Mesendoderm (in vitro differentiated cells): ENCODE measurements around the gene SCFD1.
"Not testable (repeated sequence)": the region's sequence is repeated elsewhere in the genome, so short reads cannot be mapped to it uniquely, and the experiment has no call there.

ENCODE experiments used
- DNase-seq: peaks from one replicate; pipeline ENCODE4 v3.0.0; 2013
- H2AK5ac ChIP-seq: 2 replicates; pipeline ENCODE4 v1.6.1; 2013; ENCODE audit warnings: low read length, inconsistent platforms
- H2BK120ac ChIP-seq: 2 replicates; pipeline ENCODE4 v1.6.1; 2013; ENCODE audit warnings: low read depth, mild to moderate bottlenecking, low read length, moderate library complexity, mixed read lengths
- H2BK15ac ChIP-seq: replicated peaks from 2 replicates; pipeline ENCODE4 v1.6.1; 2013; ENCODE audit warnings: low read depth, mild to moderate bottlenecking, moderate library complexity
- H2BK5ac ChIP-seq: 2 replicates; pipeline ENCODE4 v1.6.1; 2013; ENCODE audit warnings: low read length, inconsistent platforms
- H3K18ac ChIP-seq: 2 replicates; pipeline ENCODE4 v1.6.1; 2013; ENCODE audit warnings: mild to moderate bottlenecking, low read length, mixed read lengths
- H3K23ac ChIP-seq: one replicate; pipeline ENCODE4 v1.6.1; 2013; ENCODE audit warnings: low read length
- H3K27ac ChIP-seq: 2 replicates; pipeline ENCODE4 v1.5.1; 2013; ENCODE audit warnings: low read depth, mild to moderate bottlenecking, inconsistent platforms, low read length, moderate library complexity
- H3K27me3 ChIP-seq: 2 replicates; pipeline ENCODE4 v1.6.1; 2013; ENCODE audit warnings: low read length, control low read depth, mild to moderate bottlenecking, inconsistent platforms; ENCODE audit not compliant: insufficient read depth, poor library complexity
- H3K36me3 ChIP-seq: 2 replicates; pipeline ENCODE4 v1.6.1; 2013; ENCODE audit warnings: low read length, inconsistent platforms; ENCODE audit not compliant: control insufficient read depth, insufficient read depth
- H3K4ac ChIP-seq: one replicate; pipeline ENCODE4 v1.6.1; 2013; ENCODE audit warnings: low read depth, mild to moderate bottlenecking, low read length, moderate library complexity
- H3K4me1 ChIP-seq: 2 replicates; pipeline ENCODE4 v1.6.1; 2013; ENCODE audit warnings: low read depth, low read length, inconsistent platforms; ENCODE audit not compliant: control insufficient read depth
- H3K4me2 ChIP-seq: 2 replicates; pipeline ENCODE4 v1.6.1; 2013; ENCODE audit warnings: low read length
- H3K4me3 ChIP-seq: 2 replicates; pipeline ENCODE4 v1.5.1; 2013; ENCODE audit warnings: mild to moderate bottlenecking, low read length
- H3K56ac ChIP-seq: one replicate; pipeline ENCODE4 v1.6.1; 2013; ENCODE audit warnings: low read length
- H3K79me1 ChIP-seq: 2 replicates; pipeline ENCODE4 v1.6.1; 2013; ENCODE audit warnings: low read length, inconsistent platforms
- H3K79me2 ChIP-seq: 2 replicates; pipeline ENCODE4 v1.6.1; 2013; ENCODE audit warnings: mild to moderate bottlenecking, low read length; ENCODE audit not compliant: control insufficient read depth, insufficient read depth
- H3K9ac ChIP-seq: 2 replicates; pipeline ENCODE4 v1.6.1; 2013; ENCODE audit warnings: low read length, inconsistent platforms
- H4K5ac ChIP-seq: one replicate; pipeline ENCODE4 v1.6.1; 2013; ENCODE audit warnings: low read length
- H4K8ac ChIP-seq: one replicate; pipeline ENCODE4 v1.6.1; 2013; ENCODE audit warnings: low read depth, mild to moderate bottlenecking, control low read depth, low read length, moderate library complexity
- WGBS: extraction: QIAGEN DNeasy Blood & Tissue Kit; methylation state at CpG from one replicate; pipeline ENCODE4 v1.1.7; 2013; ENCODE audit warnings: low lambda C conversion rate, missing lambda C conversion rate; ENCODE audit not compliant: insufficient coverage; ENCODE audit errors: extremely low coverage; 5-methylcytosine and 5-hydroxymethylcytosine counted together

The SCFD1 gene

DNA sequence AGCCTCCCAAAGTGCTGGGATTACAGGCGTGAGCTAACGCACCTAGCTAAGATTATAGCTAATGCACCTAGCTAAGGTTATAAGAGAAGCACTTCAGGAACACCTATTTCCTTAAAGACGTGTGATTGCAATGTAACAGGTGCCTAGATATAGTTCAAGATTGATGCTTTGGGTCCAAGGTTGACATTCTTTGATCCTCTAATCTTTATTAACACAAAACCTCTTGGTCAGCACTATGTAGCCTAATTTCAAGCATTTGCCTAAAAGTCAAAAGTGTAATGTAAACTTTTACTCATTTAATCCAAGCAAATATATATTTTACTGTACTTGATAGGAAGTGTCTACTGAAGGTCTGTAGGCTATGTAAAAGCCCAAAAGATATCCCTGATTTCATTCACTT is 36.5 kb downstream of the SCFD1 start:
- H3K4me3 ChIP-seq = no peak overlapping the region
- H4K8ac ChIP-seq = no peak overlapping the region
- H3K27me3 ChIP-seq = no peaks in the 10 kb centered on the region
- no peaks in the 10 kb centered on the region for H3K4me1 ChIP-seq
- no peak overlapping the region for H3K56ac ChIP-seq
- H3K27ac ChIP-seq = no peak overlapping the region
- no peak overlapping the region for H3K23ac ChIP-seq
- no peak overlapping the region for H2AK5ac ChIP-seq
- no CpG with 5 or more reads among the region's 3 CpGs for WGBS
- H3K79me2 ChIP-seq = no peaks in the 10 kb centered on the region
- H3K4ac ChIP-seq = no peak overlapping the region
- H2BK5ac ChIP-seq = no peak overlapping the region
- no peak overlapping the region for H3K18ac ChIP-seq
- H3K4me2 ChIP-seq = no peak overlapping the region
- no peak overlapping the region for H2BK120ac ChIP-seq
- H3K9ac ChIP-seq = no peak overlapping the region
- no peak for DNase-seq
- H3K36me3 ChIP-seq = no peaks in the 10 kb centered on the region
- H2BK15ac ChIP-seq = no peak overlapping the region
- peaks cover 2% of the 10 kb centered on the region for H3K79me1 ChIP-seq
- no peak overlapping the region for H4K5ac ChIP-seq

DNA sequence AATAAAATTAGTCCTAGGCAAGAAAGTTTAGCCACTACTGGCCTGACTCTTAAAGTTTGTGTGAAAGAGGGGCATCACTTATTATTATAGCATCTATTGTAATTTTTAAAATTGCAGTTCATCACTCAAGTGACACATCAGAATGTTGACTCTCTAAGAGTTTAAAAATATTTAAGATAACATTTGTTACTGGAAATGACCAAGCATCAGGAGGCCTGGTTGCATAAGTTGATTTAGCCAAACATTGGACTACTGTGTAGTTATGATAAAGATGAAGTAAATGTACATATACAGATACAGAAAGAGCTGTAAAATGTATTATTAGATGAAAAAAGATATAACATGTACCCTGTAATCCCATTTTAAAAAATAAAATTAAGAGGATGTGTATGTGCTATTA is 47.5 kb downstream of the SCFD1 start:
- Histone ChIP-seq H4K8ac (no peak overlapping the region), H3K79me1 (no peaks in the 10 kb centered on the region), H3K27me3 (no peaks in the 10 kb centered on the region), H2BK5ac (no peak overlapping the region), H3K27ac (no peak overlapping the region), H3K4me1 (no peaks in the 10 kb centered on the region), H3K4me3 (no peak overlapping the region), H3K23ac (no peak overlapping the region), H3K79me2 (no peaks in the 10 kb centered on the region), H3K56ac (no peak overlapping the region), H3K4ac (no peak overlapping the region), H3K18ac (no peak overlapping the region), H3K36me3 (no peaks in the 10 kb centered on the region), H2BK120ac (no peak overlapping the region), H4K5ac (no peak overlapping the region), H3K9ac (no peak overlapping the region), H3K4me2 (no peak overlapping the region), H2AK5ac (no peak overlapping the region), H2BK15ac (no peak overlapping the region)
- no peak for DNase-seq

DNA sequence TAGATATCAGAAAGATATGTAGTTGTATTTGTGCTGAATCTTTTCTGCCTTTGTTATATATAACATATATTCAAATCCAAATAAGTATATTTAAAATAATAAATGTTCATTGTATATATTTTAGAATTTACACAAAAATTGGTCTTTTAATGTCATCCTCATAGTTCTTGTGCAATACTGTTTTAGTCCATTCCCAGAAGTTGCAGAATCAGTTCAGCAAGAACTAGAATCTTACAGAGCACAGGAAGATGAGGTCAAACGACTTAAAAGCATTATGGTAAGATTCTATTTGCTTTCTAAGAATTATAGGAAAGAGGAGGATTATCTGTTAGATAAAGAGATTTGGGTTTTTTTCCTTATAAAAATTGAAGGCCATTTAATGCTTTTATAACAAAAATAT is 51.0 kb downstream of the SCFD1 start:
- Histone ChIP-seq H3K27me3 (no peaks in the 10 kb centered on the region), H2AK5ac (no peak overlapping the region), H3K4me3 (no peak overlapping the region), H2BK15ac (no peak overlapping the region), H3K4me1 (no peaks in the 10 kb centered on the region), H4K5ac (no peak overlapping the region), H3K23ac (no peak overlapping the region), H3K4me2 (no peak overlapping the region), H3K79me1 (no peaks in the 10 kb centered on the region), H3K56ac (no peak overlapping the region), H4K8ac (no peak overlapping the region), H2BK120ac (no peak overlapping the region), H2BK5ac (no peak overlapping the region), H3K4ac (no peak overlapping the region), H3K18ac (no peak overlapping the region), H3K9ac (no peak overlapping the region), H3K36me3 (no peaks in the 10 kb centered on the region), H3K79me2 (no peaks in the 10 kb centered on the region), H3K27ac (no peak overlapping the region)
- no peak for DNase-seq
- no CpG with 5 or more reads among the region's 1 CpG for WGBS

DNA sequence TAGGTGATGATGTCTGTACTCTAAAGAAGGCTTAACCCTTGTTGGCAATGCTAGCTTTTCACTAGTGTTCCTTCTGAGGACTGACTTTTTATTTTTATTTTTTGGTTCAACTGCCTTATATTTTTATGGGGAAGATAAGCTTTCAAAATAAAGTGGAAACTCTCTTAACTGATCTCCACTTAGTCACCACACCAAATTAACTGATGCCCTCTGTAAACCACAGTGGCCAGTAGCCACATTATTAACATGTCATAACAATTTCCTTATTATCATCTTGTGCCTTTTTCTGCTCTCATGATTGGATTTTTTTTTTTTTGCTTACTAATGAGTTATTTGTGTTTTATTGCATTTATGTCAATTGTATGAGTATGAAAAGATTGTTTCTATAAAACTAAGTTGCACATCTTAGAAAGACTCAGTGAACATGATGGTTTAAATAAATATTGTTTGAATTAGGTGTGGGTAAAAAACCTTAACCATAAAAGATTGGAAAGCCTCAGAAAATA is 56.9 kb downstream of the SCFD1 start:
- Histone ChIP-seq H3K56ac (no peak overlapping the region), H3K4me3 (no peak overlapping the region), H3K4me1 (no peaks in the 10 kb centered on the region), H3K79me1 (no peaks in the 10 kb centered on the region), H2AK5ac (no peak overlapping the region), H3K23ac (no peak overlapping the region), H3K4me2 (no peak overlapping the region), H2BK15ac (no peak overlapping the region), H3K79me2 (no peaks in the 10 kb centered on the region), H2BK120ac (no peak overlapping the region), H2BK5ac (no peak overlapping the region), H4K5ac (no peak overlapping the region), H3K4ac (no peak overlapping the region), H3K9ac (no peak overlapping the region), H3K27me3 (no peaks in the 10 kb centered on the region), H3K27ac (no peak overlapping the region), H3K18ac (no peak overlapping the region), H4K8ac (no peak overlapping the region), H3K36me3 (no peaks in the 10 kb centered on the region)
- no peak for DNase-seq

DNA sequence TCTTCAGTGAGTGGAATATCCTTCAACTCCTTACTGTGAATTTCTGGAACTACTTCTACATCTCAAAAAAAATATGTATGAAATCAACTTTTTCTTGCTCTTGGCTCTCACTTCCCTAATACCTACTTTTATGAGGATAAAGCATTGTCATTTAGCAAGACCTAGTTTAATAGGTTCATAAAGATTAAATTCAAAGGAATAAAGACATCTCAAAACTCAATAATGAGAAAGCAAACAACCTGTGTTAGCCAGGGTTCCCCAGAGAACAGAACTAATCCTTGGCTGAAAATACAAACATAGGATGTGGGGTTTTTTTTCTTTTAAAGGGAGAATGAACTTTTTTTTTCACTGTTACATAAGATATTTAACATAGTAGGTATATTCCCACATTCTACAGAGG is 57.9 kb downstream of the SCFD1 start:
- no peak overlapping the region for H3K56ac ChIP-seq
- no peaks in the 10 kb centered on the region for H3K36me3 ChIP-seq
- no peaks in the 10 kb centered on the region for H3K79me2 ChIP-seq
- no peak overlapping the region for H3K27ac ChIP-seq
- no peak overlapping the region for H3K4ac ChIP-seq
- H3K4me1 ChIP-seq = no peaks in the 10 kb centered on the region
- H4K5ac ChIP-seq = no peak overlapping the region
- H2BK120ac ChIP-seq = no peak overlapping the region
- H3K4me3 ChIP-seq = no peak overlapping the region
- H2BK15ac ChIP-seq = no peak overlapping the region
- no peak overlapping the region for H2AK5ac ChIP-seq
- H3K9ac ChIP-seq = no peak overlapping the region
- DNase-seq = no peak
- H4K8ac ChIP-seq = no peak overlapping the region
- H3K27me3 ChIP-seq = no peaks in the 10 kb centered on the region
- H3K79me1 ChIP-seq = no peaks in the 10 kb centered on the region
- H3K18ac ChIP-seq = no peak overlapping the region
- H3K4me2 ChIP-seq = no peak overlapping the region
- H3K23ac ChIP-seq = no peak overlapping the region
- no peak overlapping the region for H2BK5ac ChIP-seq

DNA sequence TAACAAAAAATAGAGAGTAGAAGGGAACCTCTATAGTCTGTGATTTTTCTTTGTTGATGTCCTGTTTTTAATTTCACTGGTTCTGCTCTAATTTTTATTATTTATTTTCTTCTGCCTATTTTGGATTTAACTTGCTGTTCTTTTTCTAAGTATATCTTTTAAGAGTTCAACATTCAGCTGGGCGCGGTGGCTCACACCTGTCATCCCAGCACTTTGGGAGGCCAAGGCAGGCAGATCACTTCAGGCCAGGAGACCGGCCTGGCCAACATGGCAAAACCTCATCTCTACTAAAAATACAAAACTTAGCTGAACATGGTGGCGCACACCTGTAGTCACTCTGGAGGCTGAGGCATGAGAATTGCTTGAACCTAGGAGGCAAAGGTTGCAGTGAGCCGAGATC is 58.7 kb downstream of the SCFD1 start:
- H3K9ac ChIP-seq, H2BK15ac ChIP-seq, H3K23ac ChIP-seq, H4K8ac ChIP-seq, H3K27ac ChIP-seq, H4K5ac ChIP-seq, DNase-seq, H2BK5ac ChIP-seq, H2AK5ac ChIP-seq, H3K18ac ChIP-seq, H3K4ac ChIP-seq, H3K79me1 ChIP-seq, H3K79me2 ChIP-seq, H2BK120ac ChIP-seq, H3K4me1 ChIP-seq, H3K4me2 ChIP-seq, H3K56ac ChIP-seq, H3K27me3 ChIP-seq, H3K36me3 ChIP-seq, H3K4me3 ChIP-seq: not testable (repeated sequence)
- WGBS = no CpG with 5 or more reads among the region's 5 CpGs
